ENCODE data around the gene FAM170A. TPM values are rescaled to one million over a fixed set of nuclear protein-coding genes. Genes with fewer than 3 reads are reported as not detected.

The FAM170A gene
- total and polyA plus RNA-seq, 4 donors, result 0.18 to 0.25 TPM; not detected in 2

DNA sequence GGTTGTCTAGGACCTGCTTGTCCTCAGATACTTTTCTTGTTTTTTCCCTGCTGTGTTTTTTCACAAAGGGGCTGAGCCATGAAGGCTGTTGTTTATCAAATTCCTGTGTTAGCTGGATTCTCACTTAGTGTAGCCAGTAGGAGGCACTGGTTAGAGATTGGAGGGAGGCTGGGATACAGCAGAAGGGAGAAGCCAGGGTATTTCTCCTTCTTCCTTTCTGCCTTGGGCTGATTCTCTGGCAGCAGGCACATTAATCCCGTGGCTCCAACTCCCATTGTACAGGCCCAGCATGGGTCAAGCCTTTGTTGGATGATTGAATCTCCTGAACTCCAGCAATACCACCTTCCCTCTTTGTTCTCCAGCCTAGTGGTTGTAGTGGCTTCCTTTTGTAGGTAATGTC is 46.4 kb upstream of the FAM170A start:
- WGBS, result 52% methylated on average over 1 of the region's 1 CpG
- DNase-seq (ENCODE audit: low spot score), result no peak
- Histone ChIP-seq H3K9me3 (ENCODE audit: control insufficient read depth in 4 of 4, low read length in 3 of 4) (no peaks in the 10 kb centered on the region), H3K36me3 (ENCODE audit: control insufficient read depth in 4 of 4, insufficient read depth in 3 of 4, low read depth in 1 of 4, low read length in 3 of 4) (no peaks in the 10 kb centered on the region), H3K27me3 (ENCODE audit: control insufficient read depth in 4 of 4, insufficient read depth in 4 of 4, low read length in 3 of 4) (no peaks in the 10 kb centered on the region), H3K9ac (ENCODE audit: low read depth in 1 of 2, low read length in 2 of 2) (no peak overlapping the region), H3K4me3 (ENCODE audit: low read depth in 1 of 3, low read length in 3 of 3) (no peak overlapping the region), H3K27ac (ENCODE audit: low read depth in 1 of 2, low read length in 2 of 2) (no peak overlapping the region), H3K4me1 (ENCODE audit: control insufficient read depth in 4 of 4, insufficient read depth in 4 of 4, low read length in 3 of 4) (no peaks in the 10 kb centered on the region)
- no peak for TF ChIP-seq YY1 (IDR thresholded peaks at IDR 0.05)
- no peak for TF ChIP-seq HNF4A (conservative IDR thresholded peaks at IDR 0.05)
- TF ChIP-seq HNF4G (IDR thresholded peaks at IDR 0.05), result no peak
- TF ChIP-seq EGR1 (IDR thresholded peaks at IDR 0.05; ENCODE audit: low read depth in 2 of 2), result no peak
- TF ChIP-seq FOXA1 (IDR thresholded peaks at IDR 0.05), result no peak
- no peak for TF ChIP-seq JUND (IDR thresholded peaks at IDR 0.05)

GRCh38 chr5:119583684-119584083 is 45.7 kb upstream of the FAM170A start:
- Histone ChIP-seq H3K4me3 (ENCODE audit: low read depth in 1 of 3, low read length in 3 of 3) (no peak overlapping the region), H3K4me1 (ENCODE audit: control insufficient read depth in 4 of 4, insufficient read depth in 4 of 4, low read length in 3 of 4) (no peaks in the 10 kb centered on the region), H3K9ac (ENCODE audit: low read depth in 1 of 2, low read length in 2 of 2) (no peak overlapping the region), H3K9me3 (ENCODE audit: control insufficient read depth in 4 of 4, low read length in 3 of 4) (no peaks in the 10 kb centered on the region), H3K27me3 (ENCODE audit: control insufficient read depth in 4 of 4, insufficient read depth in 4 of 4, low read length in 3 of 4) (no peaks in the 10 kb centered on the region), H3K36me3 (ENCODE audit: control insufficient read depth in 4 of 4, insufficient read depth in 3 of 4, low read depth in 1 of 4, low read length in 3 of 4) (no peaks in the 10 kb centered on the region), H3K27ac (ENCODE audit: low read depth in 1 of 2, low read length in 2 of 2) (no peak overlapping the region)
- WGBS, result 78% methylated on average over 3 of the region's 3 CpGs
- TF ChIP-seq FOXA1 (IDR thresholded peaks at IDR 0.05) (no peak), ZBTB33 (IDR thresholded peaks at IDR 0.05) (no peak), EGR1 (IDR thresholded peaks at IDR 0.05; ENCODE audit: low read depth in 2 of 2) (no peak), ATF3 (IDR thresholded peaks at IDR 0.05) (no peak), MAX (IDR thresholded peaks at IDR 0.05) (no peak), TAF1 (conservative IDR thresholded peaks at IDR 0.05) (no peak), SP1 (IDR thresholded peaks at IDR 0.05) (no peak), GABPA (IDR thresholded peaks at IDR 0.05 in 1 of 2, conservative IDR thresholded peaks at IDR 0.05 in 1 of 2) (no peak)
- no peak for DNase-seq (ENCODE audit: low spot score)

- TF ChIP-seq GABPA (IDR thresholded peaks at IDR 0.05 in 1 of 2, conservative IDR thresholded peaks at IDR 0.05 in 1 of 2) (no peak), ZBTB33 (IDR thresholded peaks at IDR 0.05) (no peak), SP1 (IDR thresholded peaks at IDR 0.05) (no peak)
- Histone ChIP-seq H3K4me3 (ENCODE audit: low read depth in 1 of 3, low read length in 3 of 3) (no peak overlapping the region), H3K27me3 (ENCODE audit: control insufficient read depth in 4 of 4, insufficient read depth in 4 of 4, low read length in 3 of 4) (no peaks in the 10 kb centered on the region), H3K9ac (ENCODE audit: low read depth in 1 of 2, low read length in 2 of 2) (no peak overlapping the region), H3K9me3 (ENCODE audit: control insufficient read depth in 4 of 4, low read length in 3 of 4) (peaks cover 0 to 1% (median 0%) of the 10 kb centered on the region in 4 donors), H3K36me3 (ENCODE audit: control insufficient read depth in 4 of 4, insufficient read depth in 3 of 4, low read depth in 1 of 4, low read length in 3 of 4) (no peaks in the 10 kb centered on the region), H3K4me1 (ENCODE audit: control insufficient read depth in 4 of 4, insufficient read depth in 4 of 4, low read length in 3 of 4) (no peaks in the 10 kb centered on the region), H3K27ac (ENCODE audit: low read depth in 1 of 2, low read length in 2 of 2) (no peak overlapping the region)
- 63% methylated on average over 1 of the region's 1 CpG for WGBS
- no peak for DNase-seq (ENCODE audit: low spot score)
Observed at GRCh38 chr5:119596046-119596445, 33.3 kb upstream of the FAM170A start.

All from liver (tissue), 9 donors.